MCF 10A (cell line): ENCODE data around the gene NAPG. TPM values are rescaled to one million over a fixed set of nuclear protein-coding genes. Genes with fewer than 3 reads are reported as not detected.
A peak's percentile ranks its signal among the peaks of the same experiment; 100 is the strongest.

Source experiments
- BruUV-seq: library from RNA; stranded (reverse); fragments of 400-500 nt; replicated peaks from 2 replicates; lab custom pipeline; 2021; lab: Mats Ljungman, UMichigan
- CTCF ChIA-PET: fragments of 300-600 bp; sonication (Branson Sonifier 250); formaldehyde crosslinking; extraction: SDS; loops from one replicate; lab custom pipeline; 2021; ENCODE audit warnings: antibody characterized with exemption, inconsistent platforms; lab: Yijun Ruan, JAX
- POLR2A ChIA-PET: fragments of 300-600, 350-650 bp; sonication (Branson Sonifier 250); formaldehyde crosslinking; extraction: SDS; loops from one replicate; lab custom pipeline; 2020; ENCODE audit warnings: antibody characterized with exemption, inconsistent platforms; lab: Yijun Ruan, JAX
- DNase-seq: peaks from one replicate; pipeline ENCODE4 v3.0.0-alpha.2; 2018; ENCODE audit not compliant: unreplicated experiment
- H3K27ac Mint-ChIP-seq: one replicate; pipeline ENCODE4 v1.8.0; 2022; ENCODE audit warnings: mild to moderate bottlenecking, low read depth, mixed read lengths; ENCODE audit not compliant: unreplicated experiment
- H3K27me3 Mint-ChIP-seq: one replicate; pipeline ENCODE4 v1.8.0; 2022; ENCODE audit warnings: mixed read lengths; ENCODE audit not compliant: insufficient read depth, unreplicated experiment
- H3K36me3 Mint-ChIP-seq: one replicate; pipeline ENCODE4 v1.8.0; 2022; ENCODE audit warnings: mild to moderate bottlenecking, moderate library complexity, mixed read lengths; ENCODE audit not compliant: insufficient read depth, unreplicated experiment
- H3K4me1 Mint-ChIP-seq: one replicate; pipeline ENCODE4 v1.8.0; 2022; ENCODE audit warnings: mixed read lengths; ENCODE audit not compliant: insufficient read depth, unreplicated experiment
- H3K4me3 Mint-ChIP-seq: one replicate; pipeline ENCODE4 v1.8.0; 2022; ENCODE audit warnings: mild to moderate bottlenecking, moderate library complexity, mixed read lengths; ENCODE audit not compliant: unreplicated experiment
- H3K9me3 Mint-ChIP-seq: one replicate; pipeline ENCODE4 v1.8.0; 2022; ENCODE audit warnings: mixed read lengths; ENCODE audit not compliant: unreplicated experiment
- intact Hi-C: fragments of 100-400 bp; cut with micrococcal nuclease; formaldehyde crosslinking; loops from 2 replicates; pipeline ENCODE4 v1.14.1; 2022
- total RNA-seq: library from RNA; stranded (reverse); gene quantifications from 2 replicates; pipeline ENCODE4 v1.2.3, GENCODE V29; 2022
- TF ChIP-seq, protein P1 (sequence below): fragments of 200-600 bp; IDR thresholded peaks from one replicate; pipeline ENCODE4 v1.8.0; 2022; ENCODE audit warnings: antibody characterized with exemption, mild to moderate bottlenecking; ENCODE audit not compliant: unreplicated experiment

Gene NAPG
- total RNA-seq, 1 experiment from 2014 or later: 32.2 TPM

DNA sequence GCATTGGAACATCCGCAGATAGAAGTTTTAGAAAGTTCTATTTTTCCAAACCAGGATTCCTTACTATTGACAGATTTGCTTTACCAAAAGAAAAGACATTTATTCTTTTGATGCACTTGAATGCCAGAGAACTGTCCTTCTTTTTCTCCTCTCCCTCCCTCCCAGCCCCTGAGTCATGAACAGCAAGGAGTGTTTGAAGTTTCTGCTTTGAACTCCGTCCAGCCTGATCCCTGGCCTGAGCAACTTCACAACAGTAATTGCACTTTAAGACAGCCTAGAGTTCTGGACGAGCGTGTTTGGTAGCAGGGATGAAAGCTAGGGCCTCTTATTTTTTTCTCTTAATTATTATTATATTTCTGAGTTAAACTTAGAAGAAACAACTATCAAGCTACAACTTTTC is 37.8 kb upstream of the NAPG start:
- DNase-seq: no peak
- Mint-ChIP-seq H3K27me3 (no peaks in the 10 kb centered on the region), H3K27ac (no peak overlapping the region), H3K36me3 (no peaks in the 10 kb centered on the region), H3K4me3 (no peak overlapping the region), H3K9me3 (no peaks in the 10 kb centered on the region), H3K4me1 (no peaks in the 10 kb centered on the region)
- TF ChIP-seq, protein P1, sequence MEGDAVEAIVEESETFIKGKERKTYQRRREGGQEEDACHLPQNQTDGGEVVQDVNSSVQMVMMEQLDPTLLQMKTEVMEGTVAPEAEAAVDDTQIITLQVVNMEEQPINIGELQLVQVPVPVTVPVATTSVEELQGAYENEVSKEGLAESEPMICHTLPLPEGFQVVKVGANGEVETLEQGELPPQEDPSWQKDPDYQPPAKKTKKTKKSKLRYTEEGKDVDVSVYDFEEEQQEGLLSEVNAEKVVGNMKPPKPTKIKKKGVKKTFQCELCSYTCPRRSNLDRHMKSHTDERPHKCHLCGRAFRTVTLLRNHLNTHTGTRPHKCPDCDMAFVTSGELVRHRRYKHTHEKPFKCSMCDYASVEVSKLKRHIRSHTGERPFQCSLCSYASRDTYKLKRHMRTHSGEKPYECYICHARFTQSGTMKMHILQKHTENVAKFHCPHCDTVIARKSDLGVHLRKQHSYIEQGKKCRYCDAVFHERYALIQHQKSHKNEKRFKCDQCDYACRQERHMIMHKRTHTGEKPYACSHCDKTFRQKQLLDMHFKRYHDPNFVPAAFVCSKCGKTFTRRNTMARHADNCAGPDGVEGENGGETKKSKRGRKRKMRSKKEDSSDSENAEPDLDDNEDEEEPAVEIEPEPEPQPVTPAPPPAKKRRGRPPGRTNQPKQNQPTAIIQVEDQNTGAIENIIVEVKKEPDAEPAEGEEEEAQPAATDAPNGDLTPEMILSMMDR: no peak
- intact Hi-C loops: no loop called here
- POLR2A ChIA-PET: interaction anchor here (0.5 kb wide), 1 partner anchor 103 kb away, joined by 3 read pairs; no protein-coding TSS in a partner anchor
- BruUV-seq: no TSS peak
- CTCF ChIA-PET: interaction anchor here (0.6 kb wide), 1 partner anchor 21 kb away, joined by 3 read pairs; no protein-coding TSS in a partner anchor

DNA sequence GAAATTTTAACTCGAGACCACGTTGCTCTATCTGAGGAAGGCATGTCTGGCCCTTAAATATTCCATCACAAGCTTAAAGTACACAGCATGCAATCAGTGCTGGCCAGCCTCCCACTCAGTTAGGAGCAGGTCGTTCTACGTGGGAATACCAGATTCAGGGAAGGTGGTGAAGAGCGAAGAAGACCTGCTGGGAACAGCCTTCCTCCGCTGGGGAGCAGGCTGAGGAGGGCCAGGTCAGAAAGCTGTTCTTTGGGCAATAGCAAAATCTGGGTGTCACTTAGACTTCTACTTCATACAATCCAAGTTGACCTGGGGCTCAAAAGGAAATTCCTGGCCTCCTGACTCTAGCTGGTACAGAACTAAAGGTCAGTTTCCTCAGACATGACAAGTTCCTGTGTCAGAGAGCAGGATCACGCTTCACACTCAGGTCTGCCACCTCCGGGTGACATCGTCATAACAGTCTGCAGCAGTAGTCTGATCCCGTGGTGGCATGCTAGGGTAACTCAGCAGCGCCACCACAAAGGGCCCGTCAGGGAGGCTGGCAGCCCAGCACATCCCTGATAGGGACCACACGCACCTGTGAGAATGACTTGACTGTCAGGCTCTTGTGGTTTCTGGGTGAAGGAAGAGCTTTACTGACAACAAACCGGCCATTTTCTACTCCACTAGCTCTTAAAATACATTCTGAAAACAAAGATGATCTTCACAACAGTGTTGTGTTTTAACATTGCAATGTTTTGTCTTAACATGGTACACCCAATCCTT is 35.2 kb upstream of the NAPG start:
- H3K27me3 Mint-ChIP-seq: no peaks in the 10 kb centered on the region
- intact Hi-C loops: no loop called here
- H3K9me3 Mint-ChIP-seq: no peaks in the 10 kb centered on the region
- TF ChIP-seq, protein P1: no peak
- no peaks in the 10 kb centered on the region for H3K4me1 Mint-ChIP-seq
- H3K27ac Mint-ChIP-seq: no peak overlapping the region
- H3K4me3 Mint-ChIP-seq: no peak overlapping the region
- H3K36me3 Mint-ChIP-seq: no peaks in the 10 kb centered on the region
- BruUV-seq: no TSS peak
- POLR2A ChIA-PET: no interaction called here
- DNase-seq: peak; percentile 2
- CTCF ChIA-PET: no interaction called here

DNA sequence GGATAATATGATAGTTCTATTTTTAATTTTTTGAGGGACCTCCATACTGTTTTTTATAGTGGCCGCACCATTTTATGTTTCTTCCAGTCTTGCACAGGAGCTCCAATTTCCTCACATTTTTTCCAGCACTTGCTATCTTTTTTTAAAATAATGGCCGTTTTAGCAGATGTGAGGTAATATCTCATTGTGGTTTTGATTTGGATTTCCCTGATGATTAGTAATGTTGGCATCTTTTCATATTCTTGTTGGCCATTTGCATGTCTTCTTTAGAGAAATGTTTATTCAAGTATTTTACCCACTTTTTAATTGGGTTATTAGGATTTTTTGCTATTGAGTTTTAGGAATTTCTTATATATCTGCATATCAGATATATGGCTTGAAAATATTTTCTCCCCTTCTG is 29.9 kb upstream of the NAPG start:
- intact Hi-C loops: no loop called here
- BruUV-seq: no TSS peak
- Mint-ChIP-seq H3K4me1 (no peaks in the 10 kb centered on the region), H3K4me3 (no peak overlapping the region), H3K27ac (no peak overlapping the region), H3K27me3 (no peaks in the 10 kb centered on the region), H3K36me3 (peaks cover 5% of the 10 kb centered on the region), H3K9me3 (no peaks in the 10 kb centered on the region)
- POLR2A ChIA-PET: no interaction called here
- DNase-seq: no peak
- TF ChIP-seq, protein P1: no peak
- CTCF ChIA-PET: interaction anchor here (0.6 kb wide), 1 partner anchor 446 kb away, joined by 5 read pairs; no protein-coding TSS in a partner anchor

DNA sequence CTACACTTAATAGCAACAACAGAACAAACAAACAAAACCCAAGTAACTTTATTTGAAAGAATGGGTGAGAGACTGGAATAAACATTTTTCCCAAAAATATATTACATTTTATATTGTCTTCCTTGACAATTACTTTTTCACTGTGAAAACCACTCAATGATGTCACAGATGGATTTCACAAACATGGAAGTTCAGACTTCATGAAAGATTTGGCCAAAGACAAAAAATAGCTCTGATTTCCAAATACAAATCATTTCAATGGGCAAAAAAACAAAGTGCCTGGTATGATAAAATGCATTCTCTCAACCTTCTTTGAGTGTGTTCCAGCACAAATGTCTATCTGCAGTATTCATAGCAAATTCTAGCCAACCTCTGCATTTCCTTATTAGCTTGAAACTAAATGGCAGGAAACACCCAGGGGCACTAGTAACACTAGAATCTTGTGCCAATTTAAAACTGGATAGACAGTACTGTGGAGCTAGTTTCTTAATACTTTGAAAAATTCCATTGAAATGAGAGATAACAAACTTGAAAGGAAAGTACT is 28.5 kb upstream of the NAPG start:
- BruUV-seq: no TSS peak
- TF ChIP-seq, protein P1: no peak
- no peaks in the 10 kb centered on the region for H3K9me3 Mint-ChIP-seq
- intact Hi-C loops: no loop called here
- CTCF ChIA-PET: no interaction called here
- no peak for DNase-seq
- no peak overlapping the region for H3K27ac Mint-ChIP-seq
- H3K4me3 Mint-ChIP-seq: no peak overlapping the region
- no peaks in the 10 kb centered on the region for H3K27me3 Mint-ChIP-seq
- peaks cover 5% of the 10 kb centered on the region for H3K36me3 Mint-ChIP-seq
- POLR2A ChIA-PET: interaction anchor here (0.6 to 1.4 kb wide), 4 partner anchors 80 to 568 kb away, joined by 3 read pairs; no protein-coding TSS in a partner anchor
- H3K4me1 Mint-ChIP-seq: no peaks in the 10 kb centered on the region
